NCI-H2171 (cell line): ENCODE measurements around the gene GZF1.
"Not testable (repeated sequence)": the region's sequence is repeated elsewhere in the genome, so short reads cannot be mapped to it uniquely, and the experiment has no call there.

Source experiments
- DNase-seq: peaks from one replicate; lab custom pipeline; 2025; lab: John Stamatoyannopoulos, UW

The GZF1 gene

DNA sequence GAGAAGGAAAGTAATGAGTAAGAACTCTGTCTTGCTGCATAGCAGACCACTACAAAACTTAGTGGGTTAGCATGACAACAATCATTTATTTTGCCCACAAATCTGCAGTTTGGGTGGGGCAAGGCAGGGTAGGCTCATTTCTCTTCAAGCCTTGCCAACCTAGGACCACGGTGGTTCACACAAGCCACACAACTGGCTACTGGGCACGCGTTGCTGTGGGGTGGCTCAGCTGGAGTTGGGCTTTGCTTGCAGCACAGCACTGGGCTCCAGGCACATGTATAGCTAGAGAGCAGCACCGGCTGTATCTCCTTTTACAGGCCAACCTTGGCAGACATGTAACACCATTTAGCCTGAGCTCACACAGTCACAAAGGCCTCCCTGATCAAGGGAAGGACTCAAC is 16.0 kb upstream of the GZF1 start:
- DNase-seq: no peak

DNA sequence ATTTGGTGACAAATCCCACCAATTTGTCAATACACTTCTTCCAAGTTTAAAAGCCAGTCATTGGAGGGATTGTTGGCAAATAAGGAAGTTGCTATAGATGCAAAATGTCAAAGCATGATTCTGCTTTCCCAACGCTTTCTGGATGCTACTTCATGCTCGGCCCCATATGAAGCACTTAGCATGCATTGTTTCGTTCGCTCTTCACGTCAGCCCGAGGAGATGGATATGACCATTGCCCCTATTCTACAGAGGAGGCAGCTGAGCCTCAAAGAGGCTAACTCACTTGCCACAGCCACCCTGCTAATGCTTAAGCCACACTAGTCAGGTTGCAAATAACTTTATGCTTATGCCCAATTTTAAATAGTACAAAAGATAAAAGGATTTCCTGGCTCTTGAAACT is 14.2 kb upstream of the GZF1 start:
- no peak for DNase-seq

- not testable (repeated sequence) for DNase-seq
These were observed 13.5 kb upstream of the GZF1 start for GRCh38 chr20:23348510-23348909.

DNA sequence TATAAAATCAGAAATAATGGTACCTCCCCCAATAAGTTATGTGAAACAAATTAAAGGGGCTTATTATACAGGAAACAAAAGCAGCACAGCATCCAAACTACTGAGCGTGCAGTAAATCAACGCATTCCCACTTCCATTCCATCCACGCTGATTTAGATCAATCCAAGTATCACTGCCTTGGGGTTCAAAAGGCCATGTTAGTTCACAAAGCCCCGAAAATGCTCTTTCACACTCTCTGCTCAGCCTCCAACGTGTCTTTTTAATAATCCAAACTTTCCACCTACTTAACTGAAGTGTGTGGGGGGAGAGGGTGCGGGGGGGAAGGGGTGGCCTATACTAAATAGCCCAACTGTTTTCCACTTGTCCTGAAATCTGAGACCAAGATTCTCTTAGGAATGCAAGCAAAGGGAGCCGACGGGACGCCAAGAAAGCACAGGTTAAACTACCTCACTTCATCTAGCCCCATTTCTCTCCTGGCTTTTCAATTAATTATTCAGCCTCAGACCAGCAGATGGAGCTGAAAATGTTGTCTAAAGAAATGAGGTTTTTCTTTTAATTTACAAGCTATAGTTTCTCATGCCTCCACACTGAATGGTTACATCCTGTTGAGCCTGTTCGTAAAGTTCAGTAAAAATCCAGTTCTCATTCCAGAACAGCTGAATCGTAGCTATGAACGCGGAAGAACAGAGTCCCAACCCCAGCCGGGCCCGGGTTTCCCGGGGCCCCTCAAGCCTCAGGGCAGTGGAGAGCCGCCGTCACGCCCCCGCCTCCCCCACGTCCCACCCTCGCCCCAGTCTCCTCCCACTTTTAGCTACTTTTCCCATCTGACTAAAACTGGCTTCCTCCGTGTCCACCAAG is 12.4 kb upstream of the GZF1 start:
- peak; percentile 9 for DNase-seq

GRCh38 chr20:23350196-23350903 is 11.6 kb upstream of the GZF1 start, which contains the start of gene NXT1:
NXT1 (plus strand) TSS chr20:23350791; CDS start chr20:23354042, 3,251 bp downstream.
- DNase-seq: peak; percentile 99

- DNase-seq: peak; percentile 51
These were observed 10.8 kb upstream of the GZF1 start for GRCh38 chr20:23350904-23351838.

GRCh38 chr20:23356203-23356602 is 5.8 kb upstream of the GZF1 start:
- DNase-seq: no peak

DNA sequence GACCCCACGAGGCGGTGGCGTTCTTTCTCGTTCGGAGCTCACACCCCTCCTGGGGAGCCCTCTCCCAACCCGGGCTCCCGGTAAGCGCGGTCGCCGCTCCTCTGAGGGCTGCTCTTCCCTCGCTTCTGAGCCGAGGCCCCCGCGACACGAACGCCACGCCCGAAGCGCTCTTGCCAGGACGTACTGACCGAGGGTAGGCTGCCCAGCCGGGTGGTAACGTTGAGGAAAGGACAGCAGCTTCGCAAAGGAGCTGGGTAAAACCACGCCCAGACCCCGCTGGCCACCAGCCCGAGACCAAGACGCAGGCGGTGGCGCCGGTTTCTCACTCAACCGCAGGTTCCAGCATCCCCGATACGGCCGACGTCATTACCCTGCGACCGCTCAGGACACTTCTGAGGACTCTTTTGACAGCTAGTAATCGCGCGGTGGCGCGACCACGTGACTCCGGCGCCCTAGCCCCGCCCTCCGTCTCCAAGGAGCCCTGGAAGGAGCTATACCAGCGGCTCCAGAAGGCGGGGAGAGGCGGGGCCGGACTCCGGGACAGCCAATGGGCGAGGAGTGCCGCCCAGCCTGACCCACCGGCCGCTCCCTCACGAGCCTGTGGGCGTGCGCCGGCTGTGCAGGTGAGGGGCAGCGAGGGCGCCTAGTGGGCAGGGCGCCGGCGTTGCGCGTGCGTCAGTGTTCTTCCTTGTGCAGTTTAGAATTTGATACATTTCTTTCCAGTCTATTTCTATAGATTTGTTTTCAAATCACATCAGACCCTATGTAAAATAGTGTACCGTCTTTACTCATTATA is 4.0 kb upstream of the GZF1 start:
- DNase-seq: peak; percentile 100

DNA sequence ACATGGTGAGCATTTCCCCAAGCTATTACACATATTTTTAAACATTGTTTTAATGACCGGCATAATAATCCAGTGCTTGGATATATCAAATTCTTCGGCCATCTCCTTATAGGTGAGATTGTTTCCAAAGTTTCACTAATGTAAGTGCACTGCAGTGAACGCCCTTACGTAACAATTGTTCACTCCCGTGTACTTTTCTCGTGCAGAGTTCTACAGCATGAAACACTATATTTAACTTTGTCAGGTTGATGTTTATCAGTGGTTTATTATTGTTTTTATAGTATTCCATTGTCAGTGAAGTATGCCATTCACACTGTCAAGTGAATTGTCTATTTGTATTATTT is 3.4 kb upstream of the GZF1 start:
- DNase-seq: no peak

DNA sequence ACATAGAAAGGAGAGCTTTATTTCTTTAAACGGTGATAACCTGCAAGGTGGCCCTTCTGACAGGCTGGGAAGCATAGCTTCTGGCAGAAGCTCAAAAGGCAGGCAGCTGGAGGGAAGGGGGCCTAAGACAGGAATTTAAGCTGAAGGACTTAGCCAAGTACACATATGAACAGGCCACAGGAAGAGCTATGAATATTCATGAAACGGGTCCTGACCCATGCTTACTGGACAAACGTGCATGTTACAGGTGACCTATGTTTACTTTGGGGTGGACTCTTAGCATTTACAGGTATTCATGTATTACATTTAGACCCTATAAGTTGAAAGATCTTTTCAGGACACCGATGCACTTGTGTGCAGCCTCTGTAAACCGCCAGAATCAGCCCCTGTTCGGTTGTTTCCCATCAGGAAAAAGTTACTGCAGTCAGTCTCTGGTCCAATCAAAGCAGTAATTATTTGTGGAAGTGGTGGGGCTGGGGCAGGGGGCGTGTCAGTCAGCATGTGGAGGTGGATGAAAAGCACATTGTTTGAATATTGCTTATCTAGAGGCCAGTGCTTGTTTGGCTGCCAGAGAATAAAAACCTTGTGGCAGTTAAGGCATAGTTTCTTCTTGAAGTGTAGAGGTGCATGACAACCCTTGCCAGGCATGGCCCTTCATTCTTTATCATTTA is 2.9 kb upstream of the GZF1 start:
- DNase-seq: no peak

DNA sequence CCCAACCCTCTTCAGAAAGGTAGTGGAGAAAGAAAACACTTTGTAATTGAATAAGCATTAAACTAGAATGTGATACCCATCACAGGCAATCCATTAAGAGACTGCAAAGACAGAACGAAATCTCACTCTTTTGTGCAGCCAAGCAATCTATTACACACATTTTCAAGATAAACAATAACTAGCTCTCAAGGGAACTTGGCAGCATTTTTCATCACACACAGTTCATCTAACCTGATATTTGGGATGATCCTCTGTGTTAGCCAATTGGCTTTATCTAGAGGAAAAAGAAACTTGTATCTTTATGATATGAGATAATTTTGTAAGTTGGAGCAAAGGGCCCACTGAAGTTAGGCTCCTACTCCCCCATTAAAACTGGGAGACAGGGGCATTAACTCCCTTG is 1.5 kb upstream of the GZF1 start:
- DNase-seq: no peak

GRCh38 chr20:23361119-23361475 is 885 bp upstream of the GZF1 start:
- no peak for DNase-seq

DNA sequence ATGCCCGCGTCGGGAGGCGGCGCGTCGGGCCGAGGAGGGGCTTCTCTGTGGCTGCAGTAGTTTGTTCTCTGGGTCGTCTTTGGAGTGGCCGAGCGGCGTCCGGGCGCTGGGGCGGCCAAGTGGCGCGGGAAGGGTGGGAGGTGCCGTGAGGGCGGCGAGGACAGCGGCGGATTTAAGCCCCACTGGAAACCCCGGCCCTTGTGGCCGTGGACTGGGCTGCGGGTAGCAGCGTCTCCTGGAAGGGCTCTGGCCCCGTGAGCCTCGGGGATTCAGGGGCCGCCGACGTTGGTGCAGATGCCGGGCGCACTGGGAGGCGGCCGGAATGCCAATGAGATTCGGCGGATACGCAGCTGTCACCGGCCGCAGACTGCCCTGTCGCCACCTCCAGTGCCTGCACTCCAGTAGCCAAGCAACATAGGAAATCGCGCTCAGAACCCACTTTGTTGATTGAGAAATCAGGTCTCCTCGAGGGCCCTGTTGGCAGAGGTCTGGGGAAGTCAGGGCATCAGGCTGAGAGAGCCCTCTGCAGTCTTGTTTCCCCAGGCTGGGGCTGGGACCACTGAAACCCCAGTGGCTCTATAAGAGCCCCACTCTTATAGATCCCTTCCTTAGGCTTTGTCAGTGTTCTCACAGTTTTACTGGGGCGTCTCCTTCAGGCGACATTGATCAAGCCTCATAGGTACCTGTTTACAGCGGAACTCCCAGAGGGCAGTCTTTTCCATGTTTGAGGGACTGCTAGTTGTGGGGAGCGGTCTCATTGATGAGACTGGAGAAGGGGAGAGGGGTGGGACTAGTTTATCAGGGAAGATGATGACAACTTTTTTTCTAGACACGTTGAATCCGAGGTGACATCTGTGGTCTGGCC is 642 bp downstream of the GZF1 start:
- DNase-seq: no peak

GRCh38 chr20:23363257-23363649 is 1.3 kb downstream of the GZF1 start:
- DNase-seq: no peak

- DNase-seq: no peak
These were observed 3.6 kb downstream of the GZF1 start for GRCh38 chr20:23365390-23366165.

- DNase-seq: no peak
These were observed 4.4 kb downstream of the GZF1 start for GRCh38 chr20:23366384-23366783.

- DNase-seq: no peak
These were observed 5.8 kb downstream of the GZF1 start for GRCh38 chr20:23367770-23368169.

DNA sequence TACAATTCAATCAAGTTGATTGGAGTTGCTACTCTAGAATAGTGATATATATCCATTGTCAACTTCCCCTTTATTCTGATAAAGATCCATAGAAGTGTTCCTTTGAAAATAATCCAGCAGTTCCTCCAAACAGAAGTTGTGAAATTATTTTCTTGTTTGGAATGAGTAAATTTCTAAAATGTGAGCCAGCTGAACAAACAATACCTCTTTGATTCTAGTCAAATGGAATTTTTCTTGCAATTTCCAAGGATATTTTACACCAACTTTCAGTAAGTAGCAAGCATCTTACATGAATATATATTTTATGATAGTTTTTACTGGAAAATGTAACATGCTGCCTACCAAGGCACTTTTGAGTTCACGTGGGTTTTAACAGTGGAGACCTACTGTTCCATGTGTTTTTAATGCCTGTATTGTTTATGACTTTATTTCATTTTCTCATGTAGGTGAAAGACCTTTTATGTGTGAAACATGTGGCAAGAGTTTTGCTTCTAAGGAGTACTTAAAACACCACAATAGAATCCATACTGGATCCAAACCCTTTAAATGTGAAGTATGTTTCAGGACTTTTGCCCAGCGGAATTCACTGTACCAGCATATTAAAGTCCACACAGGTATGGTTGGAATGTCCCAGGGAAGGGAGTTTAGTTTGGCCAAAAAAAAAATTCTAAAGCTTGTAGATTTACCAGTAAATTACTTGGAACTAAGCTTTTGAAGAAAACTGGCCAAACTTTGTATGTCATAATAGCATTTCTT is 6.5 kb downstream of the GZF1 start:
- DNase-seq: no peak
